Smooth muscle cell (in vitro differentiated cells): ENCODE measurements around the gene DELE1. TPM values are rescaled to one million over a fixed set of nuclear protein-coding genes. Genes with fewer than 3 reads are reported as not detected.

Experiments used
- DNase-seq: peaks from one replicate; lab custom pipeline; 2025; ENCODE audit not compliant: unreplicated experiment; lab: John Stamatoyannopoulos, UW
- H2AFZ ChIP-seq: fragments of 200-600 bp; sonication (generic); 2 replicates; pipeline ENCODE4 v1.6.0; 2016; ENCODE audit warnings: antibody characterized with exemption, low read depth, mild to moderate bottlenecking
- H3F3A ChIP-seq: fragments of 200-600 bp; sonication (generic); 2 replicates; pipeline ENCODE4 v1.6.0; 2017; ENCODE audit warnings: antibody characterized with exemption, low read depth
- H3K27ac ChIP-seq: fragments of 200-600 bp; sonication (generic); 2 replicates; pipeline ENCODE4 v1.5.1; 2016; ENCODE audit warnings: low read depth, mild to moderate bottlenecking
- H3K27me3 ChIP-seq: fragments of 200-600 bp; sonication (generic); 2 replicates; pipeline ENCODE4 v1.6.1; 2016; ENCODE audit warnings: low read depth, mild to moderate bottlenecking
- H3K36me3 ChIP-seq: fragments of 200-600 bp; sonication (generic); 2 replicates; pipeline ENCODE4 v1.5.1; 2016; ENCODE audit warnings: low read depth
- H3K4me1 ChIP-seq: fragments of 200-600 bp; sonication (generic); 2 replicates; pipeline ENCODE4 v1.5.1; 2016; ENCODE audit warnings: low read depth
- H3K4me2 ChIP-seq: fragments of 200-600 bp; sonication (generic); 2 replicates; pipeline ENCODE4 v1.6.0; 2016; ENCODE audit warnings: mild to moderate bottlenecking
- H3K4me3 ChIP-seq: fragments of 200-600 bp; sonication (generic); 2 replicates; pipeline ENCODE4 v1.5.1; 2016; ENCODE audit warnings: mild to moderate bottlenecking
- H3K79me2 ChIP-seq: fragments of 200-600 bp; sonication (generic); 2 replicates; pipeline ENCODE4 v1.6.0; 2016; ENCODE audit warnings: low read depth, mild to moderate bottlenecking
- H3K9ac ChIP-seq: fragments of 200-600 bp; sonication (generic); 2 replicates; pipeline ENCODE4 v1.6.0; 2016; ENCODE audit warnings: low read depth
- H3K9me3 ChIP-seq: fragments of 200-600 bp; sonication (generic); replicated peaks from 2 replicates; pipeline ENCODE4 v1.5.1; 2016; ENCODE audit warnings: low read depth
- H4K20me1 ChIP-seq: fragments of 200-600 bp; sonication (generic); 2 replicates; pipeline ENCODE4 v1.6.0; 2016; ENCODE audit warnings: low read depth
- WGBS: methylation state at CpG from one replicate; pipeline ENCODE4 v1.1.7; 2016; ENCODE audit warnings: low lambda C conversion rate; 5-methylcytosine and 5-hydroxymethylcytosine counted together
- polyA plus RNA-seq: library from polyadenylated mRNA; unstranded; fragments of >200 nt; fragmentation: Nextera tagmentation; extraction: Ambion mirVana; gene quantifications from 2 replicates; pipeline ENCODE4 v1.2.1, GENCODE V29; 2016
- total RNA-seq: library from RNA; depleted of rRNA; stranded (reverse); fragments of >200 nt; gene quantifications from 2 replicates; pipeline ENCODE4 v1.2.3, GENCODE V29; 2014
- TF ChIP-seq, protein P1 (sequence below): fragments of 200-600 bp; sonication (generic); IDR thresholded peaks from 2 replicates; pipeline ENCODE4 v1.5.1; 2017; ENCODE audit warnings: borderline replicate concordance, mild to moderate bottlenecking, antibody characterized with exemption; ENCODE audit not compliant: insufficient read depth, poor library complexity, severe bottlenecking

DELE1 gene
- total and polyA plus RNA-seq, 2 experiments from 2014 or later = 20.7 to 32.0 TPM

DNA sequence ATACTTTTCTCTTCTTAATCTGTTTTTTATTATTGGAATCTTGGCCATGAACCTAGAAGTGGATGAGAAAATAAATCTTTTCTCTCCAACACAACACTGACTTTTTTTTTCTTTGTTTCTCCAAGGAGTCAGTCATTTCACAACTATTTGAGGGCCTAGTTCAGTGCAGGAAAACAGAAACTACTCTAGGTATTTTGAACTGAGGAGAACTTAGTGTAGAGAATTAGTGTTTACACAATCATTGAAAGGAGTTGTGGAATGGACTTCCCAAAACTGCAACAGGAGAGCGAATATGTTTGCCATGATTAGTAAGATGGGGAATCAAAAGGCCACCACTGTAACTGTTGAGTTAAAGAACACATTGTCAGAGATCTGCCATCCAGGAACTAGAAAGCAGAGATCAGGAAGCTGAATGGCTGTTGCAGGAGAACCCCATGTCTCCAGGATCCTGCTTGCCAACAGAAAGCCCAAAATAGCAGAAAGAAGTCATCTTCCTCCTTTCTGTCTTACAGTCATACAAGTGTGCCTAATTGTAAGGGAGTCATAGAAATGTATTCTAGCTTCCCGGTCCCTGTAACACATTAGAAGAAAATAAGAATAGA is 25.1 kb upstream of the DELE1 start:
- Histone ChIP-seq H3K9me3 (no peaks in the 10 kb centered on the region), H3K27ac (no peak overlapping the region), H2AFZ (no peak overlapping the region), H3K27me3 (no peaks in the 10 kb centered on the region), H3K79me2 (no peaks in the 10 kb centered on the region), H4K20me1 (no peaks in the 10 kb centered on the region), H3K4me3 (no peak overlapping the region), H3K36me3 (no peaks in the 10 kb centered on the region), H3K9ac (no peak overlapping the region), H3K4me2 (no peak overlapping the region), H3F3A (no peaks in the 10 kb centered on the region), H3K4me1 (no peaks in the 10 kb centered on the region)
- TF ChIP-seq, protein P1, sequence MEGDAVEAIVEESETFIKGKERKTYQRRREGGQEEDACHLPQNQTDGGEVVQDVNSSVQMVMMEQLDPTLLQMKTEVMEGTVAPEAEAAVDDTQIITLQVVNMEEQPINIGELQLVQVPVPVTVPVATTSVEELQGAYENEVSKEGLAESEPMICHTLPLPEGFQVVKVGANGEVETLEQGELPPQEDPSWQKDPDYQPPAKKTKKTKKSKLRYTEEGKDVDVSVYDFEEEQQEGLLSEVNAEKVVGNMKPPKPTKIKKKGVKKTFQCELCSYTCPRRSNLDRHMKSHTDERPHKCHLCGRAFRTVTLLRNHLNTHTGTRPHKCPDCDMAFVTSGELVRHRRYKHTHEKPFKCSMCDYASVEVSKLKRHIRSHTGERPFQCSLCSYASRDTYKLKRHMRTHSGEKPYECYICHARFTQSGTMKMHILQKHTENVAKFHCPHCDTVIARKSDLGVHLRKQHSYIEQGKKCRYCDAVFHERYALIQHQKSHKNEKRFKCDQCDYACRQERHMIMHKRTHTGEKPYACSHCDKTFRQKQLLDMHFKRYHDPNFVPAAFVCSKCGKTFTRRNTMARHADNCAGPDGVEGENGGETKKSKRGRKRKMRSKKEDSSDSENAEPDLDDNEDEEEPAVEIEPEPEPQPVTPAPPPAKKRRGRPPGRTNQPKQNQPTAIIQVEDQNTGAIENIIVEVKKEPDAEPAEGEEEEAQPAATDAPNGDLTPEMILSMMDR = no peak
- DNase-seq = no peak
- 97% methylated on average over 2 of the region's 2 CpGs for whole genome bisulfite sequencing

DNA sequence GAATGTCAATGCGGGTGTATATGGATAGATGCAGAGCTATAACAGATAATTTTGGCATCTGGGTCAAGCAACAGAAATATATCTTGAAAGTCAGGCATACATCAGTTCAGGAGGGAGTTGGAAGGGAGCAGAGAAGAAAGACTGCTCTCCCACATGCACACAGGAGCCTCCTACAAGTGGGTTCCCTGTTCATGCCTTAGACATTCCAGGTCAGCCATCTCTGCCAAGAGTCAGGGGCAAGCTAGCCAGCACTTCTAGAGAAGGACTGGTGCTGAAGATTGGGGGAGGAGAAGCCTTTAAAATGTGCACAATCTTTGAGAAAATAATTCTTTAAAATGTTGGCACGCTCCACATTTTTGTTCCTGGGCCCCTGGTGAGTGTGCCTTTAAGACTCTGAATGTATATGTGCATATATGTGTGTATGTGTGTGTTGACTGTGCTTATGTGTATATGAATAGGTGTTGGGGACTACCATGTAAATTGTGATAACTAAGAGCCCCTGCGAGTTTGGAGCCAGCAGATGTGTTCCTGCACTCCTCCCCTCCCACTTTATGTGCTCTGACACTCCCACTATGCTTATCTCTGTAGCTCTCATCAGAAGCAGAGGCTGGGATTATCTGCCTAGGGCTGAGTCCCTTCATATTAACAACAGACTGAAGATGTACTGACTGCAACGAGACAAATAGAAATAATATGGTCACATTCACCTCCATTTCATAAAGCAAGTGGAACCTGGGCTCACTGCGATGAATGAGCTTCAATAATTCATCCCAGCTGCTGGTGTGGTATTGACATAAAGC is 21.5 kb upstream of the DELE1 start:
- H3K27ac ChIP-seq = no peak overlapping the region
- WGBS = 69% methylated on average over 5 of the region's 5 CpGs
- H4K20me1 ChIP-seq = no peaks in the 10 kb centered on the region
- peaks cover 3% of the 10 kb centered on the region for H3K27me3 ChIP-seq
- no peaks in the 10 kb centered on the region for H3K9me3 ChIP-seq
- TF ChIP-seq, protein P1 = no peak
- no peak for DNase-seq
- no peaks in the 10 kb centered on the region for H3K4me1 ChIP-seq
- no peaks in the 10 kb centered on the region for H3F3A ChIP-seq
- H2AFZ ChIP-seq = no peak overlapping the region
- no peak overlapping the region for H3K4me2 ChIP-seq
- H3K9ac ChIP-seq = no peak overlapping the region
- no peaks in the 10 kb centered on the region for H3K79me2 ChIP-seq
- no peaks in the 10 kb centered on the region for H3K36me3 ChIP-seq
- H3K4me3 ChIP-seq = no peak overlapping the region

GRCh38 chr5:141903261-141903660 is 20.4 kb upstream of the DELE1 start:
- Histone ChIP-seq H3K27me3 (peaks cover 3% of the 10 kb centered on the region), H3K9me3 (no peaks in the 10 kb centered on the region), H3K4me2 (no peak overlapping the region), H3K4me1 (no peaks in the 10 kb centered on the region), H2AFZ (no peak overlapping the region), H3K9ac (no peak overlapping the region), H3K36me3 (no peaks in the 10 kb centered on the region), H3K79me2 (no peaks in the 10 kb centered on the region), H4K20me1 (no peaks in the 10 kb centered on the region), H3K27ac (no peak overlapping the region), H3K4me3 (no peak overlapping the region), H3F3A (no peaks in the 10 kb centered on the region)
- TF ChIP-seq, protein P1 = no peak
- no peak for DNase-seq
- WGBS = 80% methylated on average over 4 of the region's 4 CpGs
